HCT116 (cell line): ENCODE measurements around the gene RNPS1. TPM values are rescaled to one million over a fixed set of nuclear protein-coding genes. Genes with fewer than 3 reads are reported as not detected.

ENCODE experiments used
- ATAC-seq: fragments of 200-7000 bp; cut with Tn5 transposase; 2 replicates; pipeline ENCODE4 v1.9.1; 2020; ENCODE audit warnings: mild to moderate bottlenecking, moderate library complexity
- BruUV-seq: library from RNA; stranded (reverse); fragments of 400-500 nt; replicated peaks from 2 replicates; lab custom pipeline; 2021; lab: Mats Ljungman, UMichigan
- CTCF ChIA-PET: fragments of 300-600 bp; sonication (Branson Sonifier 250); formaldehyde crosslinking; loops from one replicate; lab custom pipeline; 2021; ENCODE audit warnings: antibody characterized with exemption; lab: Charles Lee
- POLR2A ChIA-PET: fragments of 300-600, 350-600 bp; sonication (Branson Sonifier 250); formaldehyde crosslinking; loops from one replicate; lab custom pipeline; 2021; ENCODE audit warnings: antibody characterized with exemption; lab: Charles Lee
- RAD21 ChIA-PET, 2 experiments: fragments of 300-600 bp; sonication (Branson Sonifier 250); formaldehyde crosslinking; loops; one replicate each; lab custom pipeline; 2023; ENCODE audit warnings: low total read pairs in 2 of 2; ENCODE audit not compliant: uncharacterized antibody in 2 of 2, unreplicated experiment in 2 of 2, low non-redundant PET in 1 of 2; lab: Charles Lee
- DNase-seq: peaks from one replicate; pipeline ENCODE4 v3.0.0-alpha.2; 2010; ENCODE audit warnings: low read depth, low spot score
- H2AFZ ChIP-seq: fragments of 200-600 bp; shearing (Covaris generic), sonication (generic); 2 replicates; pipeline ENCODE4 v1.6.1; 2017; ENCODE audit warnings: low read depth, mixed run types, mixed read lengths, antibody characterized with exemption, low read length; ENCODE audit not compliant: poor library complexity, severe bottlenecking
- H3K27ac ChIP-seq: 2 replicates; pipeline ENCODE4 v1.5.1; 2012; ENCODE audit warnings: low read depth, low read length
- H3K27me3 ChIP-seq: fragments of 200-600 bp; sonication (generic); 2 replicates; pipeline ENCODE4 v1.6.1; 2016; ENCODE audit warnings: mixed run types, low read length, mixed read lengths; ENCODE audit not compliant: insufficient read depth
- H3K36me3 ChIP-seq, 2 experiments: fragments of 200-500 bp in 1 of 2; fragments of 200-600 bp in 1 of 2; sonication (Bioruptor generic) in 1 of 2; sonication (generic) in 1 of 2; 2 replicates each; pipeline versions ENCODE4 v1.5.1 to v1.6.1; 2014 to 2016; ENCODE audit warnings: low read length in 2 of 2, inconsistent platforms in 1 of 2, mixed read lengths in 1 of 2, mixed run types in 1 of 2; ENCODE audit not compliant: insufficient read depth in 2 of 2, control insufficient read depth in 1 of 2
- H3K4me1 ChIP-seq, 2 experiments: fragments of 200-600 bp in 1 of 2; sonication (generic) in 1 of 2; 2 replicates each; pipeline versions ENCODE4 v1.5.1 to v1.6.1; 2012 to 2017; ENCODE audit warnings: low read length in 2 of 2, inconsistent platforms in 1 of 2, mild to moderate bottlenecking in 1 of 2, mixed read lengths in 1 of 2, mixed run types in 1 of 2, moderate library complexity in 1 of 2; ENCODE audit not compliant: insufficient read depth in 2 of 2, control insufficient read depth in 1 of 2
- H3K4me2 ChIP-seq: fragments of 200-600 bp; sonication (generic); 2 replicates; pipeline ENCODE4 v1.6.1; 2017; ENCODE audit warnings: mixed run types, low read length, mixed read lengths
- H3K4me3 ChIP-seq, 2 experiments: fragments of 200-600 bp in 1 of 2; sonication (generic) in 1 of 2; replicated peaks in 1 of 2; 2 replicates each; pipeline ENCODE4 v1.5.1; 2011 to 2016; ENCODE audit warnings: low read length in 2 of 2, control low read depth in 1 of 2, low read depth in 1 of 2, mild to moderate bottlenecking in 1 of 2, mixed read lengths in 1 of 2, mixed run types in 1 of 2
- H3K79me2 ChIP-seq: fragments of 200-600 bp; sonication (generic); 2 replicates; pipeline ENCODE4 v1.6.1; 2017; ENCODE audit warnings: mild to moderate bottlenecking, mixed run types, low read length, moderate library complexity, mixed read lengths; ENCODE audit not compliant: insufficient read depth
- H3K9ac ChIP-seq: fragments of 200-600 bp; sonication (generic); 2 replicates; pipeline ENCODE4 v1.6.1; 2016; ENCODE audit warnings: low read length, mixed read lengths
- H3K9me2 ChIP-seq: fragments of 200-600 bp; sonication (generic), shearing (Covaris generic); 2 replicates; pipeline ENCODE4 v1.6.1; 2017; ENCODE audit warnings: mixed run types, mild to moderate bottlenecking, moderate library complexity; ENCODE audit not compliant: insufficient read depth
- H3K9me3 ChIP-seq, 2 experiments: fragments of 200-500 bp in 1 of 2; fragments of 200-600 bp in 1 of 2; sonication (Bioruptor generic) in 1 of 2; sonication (generic) in 1 of 2; 2 replicates each; pipeline ENCODE4 v1.6.1; 2014 to 2017; ENCODE audit warnings: low read length in 2 of 2, mixed read lengths in 2 of 2, inconsistent platforms in 1 of 2, low read depth in 1 of 2, mild to moderate bottlenecking in 1 of 2, mixed run types in 1 of 2, moderate library complexity in 1 of 2; ENCODE audit not compliant: control insufficient read depth in 1 of 2, insufficient read depth in 1 of 2
- H4K20me1 ChIP-seq: fragments of 200-600 bp; sonication (generic), shearing (Covaris generic); 2 replicates; pipeline ENCODE4 v1.6.1; 2017; ENCODE audit warnings: mixed run types, mild to moderate bottlenecking, moderate library complexity; ENCODE audit not compliant: insufficient read depth
- EGR1 ChIP-seq: IDR thresholded peaks from 2 replicates; pipeline ENCODE4 v1.6.1; 2012; ENCODE audit warnings: low read depth
- POLR2AphosphoS5 ChIP-seq: IDR thresholded peaks from 2 replicates; pipeline ENCODE4 v1.6.1; 2011; ENCODE audit warnings: mild to moderate bottlenecking, low read depth, low read length, moderate library complexity
- SIN3A ChIP-seq: IDR thresholded peaks from 2 replicates; pipeline ENCODE4 v1.6.1; 2012; ENCODE audit warnings: low read depth
- intact Hi-C: fragments of 100-400 bp; cut with micrococcal nuclease; formaldehyde crosslinking; loops from 2 replicates; pipeline ENCODE4 v1.10.0; 2022
- total RNA-seq: library from RNA; stranded (reverse); gene quantifications from one replicate; pipeline ENCODE4 v1.2.1, GENCODE V29; 2021; ENCODE audit not compliant: unreplicated experiment
- TF ChIP-seq, protein P1 (sequence below): IDR thresholded peaks from 2 replicates; pipeline ENCODE4 v1.6.1; 2012
- TF ChIP-seq, protein P2 (sequence below): IDR thresholded peaks from 2 replicates; pipeline ENCODE4 v1.6.1; 2012

Gene RNPS1
- total RNA-seq, 1 experiment from 2014 or later = 257 TPM

DNA sequence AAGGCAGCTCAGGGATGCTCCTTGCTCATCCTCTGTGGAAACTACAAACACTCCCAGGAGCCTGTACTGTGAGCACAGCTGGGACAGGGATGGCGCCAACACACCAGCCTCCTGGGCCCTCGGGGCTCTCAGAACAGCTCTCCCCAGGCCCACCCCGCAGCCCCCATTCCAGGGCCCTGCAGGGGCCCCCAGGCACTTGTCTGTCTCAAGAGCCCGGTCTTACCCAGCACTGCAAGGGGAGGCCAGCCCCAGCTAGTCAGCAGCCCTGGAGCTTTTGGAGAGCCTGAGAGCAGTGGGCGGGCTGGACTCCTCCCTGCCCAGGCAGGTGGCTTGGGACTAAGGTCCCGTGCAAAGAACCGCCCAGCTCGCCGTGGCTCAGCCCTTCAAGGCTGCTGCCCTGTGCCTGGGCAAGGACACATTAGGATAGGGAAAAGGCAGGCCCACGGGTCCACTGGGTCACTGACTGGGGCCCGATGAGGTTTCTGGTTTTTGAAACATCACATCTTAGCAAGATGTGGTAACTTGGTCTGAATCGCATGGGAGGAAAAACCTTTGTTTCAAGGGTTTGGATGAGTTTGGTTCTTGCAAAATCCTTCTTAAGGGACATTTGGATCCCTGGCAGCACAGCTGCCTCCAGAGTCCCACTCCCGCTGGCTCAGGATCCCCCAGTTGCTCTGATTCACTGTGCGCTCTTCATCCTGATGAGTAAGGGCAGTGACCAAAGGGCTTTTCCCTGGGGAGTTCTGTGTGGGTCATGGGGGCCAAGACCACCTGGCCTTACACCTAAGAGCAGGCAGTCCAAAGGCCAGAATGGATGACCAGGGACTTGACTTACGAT lies 28.9 kb downstream of the RNPS1 start:
- Histone ChIP-seq H3K27ac (peak overlapping the region; percentile 4; the same call in 1 of the 2 replicates), H3K9me2 (no peaks in the 10 kb centered on the region), H3K4me2 (no peak overlapping the region), H3K9me3 (no peaks in the 10 kb centered on the region), H3K27me3 (no peaks in the 10 kb centered on the region), H3K9ac (no peak overlapping the region), H3K4me1 (peaks cover 0 to 14% of the 10 kb centered on the region in 2 experiments; a peak in 3 of 4 replicates), H3K79me2 (peaks cover 10% of the 10 kb centered on the region; the same call in 1 of the 2 replicates), H3K36me3 (peaks cover 10 to 19% of the 10 kb centered on the region in 2 experiments; a peak in 3 of 4 replicates), H4K20me1 (no peaks in the 10 kb centered on the region), H3K4me3 (no peak overlapping the region), H2AFZ (no peak overlapping the region)
- ATAC-seq (peak; percentile 46), DNase-seq (no peak)
- RAD21 ChIA-PET = interaction anchor here in 1 of 2 experiments (0.8 kb wide), 1 partner anchor 44 kb away, joined by 3 read pairs; no protein-coding TSS in a partner anchor
- POLR2A ChIA-PET = interaction anchor here (1.2 to 1.5 kb wide), 2 partner anchors 12 to 13 kb away, joined by 6 to 8 read pairs; partner anchors contain the start of gene ECI1
- TF ChIP-seq POLR2AphosphoS5 = peak; percentile 14; the same call in 1 of the 2 replicates
- TF ChIP-seq, protein P1, sequence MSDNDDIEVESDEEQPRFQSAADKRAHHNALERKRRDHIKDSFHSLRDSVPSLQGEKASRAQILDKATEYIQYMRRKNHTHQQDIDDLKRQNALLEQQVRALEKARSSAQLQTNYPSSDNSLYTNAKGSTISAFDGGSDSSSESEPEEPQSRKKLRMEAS = 0 out of 2 replicates have a peak, but pooled peaks have one; percentile 11
- TF ChIP-seq SIN3A = peak; percentile 44; the same call in 1 of the 2 replicates
- TF ChIP-seq, protein P2, sequence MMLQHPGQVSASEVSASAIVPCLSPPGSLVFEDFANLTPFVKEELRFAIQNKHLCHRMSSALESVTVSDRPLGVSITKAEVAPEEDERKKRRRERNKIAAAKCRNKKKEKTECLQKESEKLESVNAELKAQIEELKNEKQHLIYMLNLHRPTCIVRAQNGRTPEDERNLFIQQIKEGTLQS = no peak
- 0 out of 2 replicates have a peak, but pooled peaks have one; percentile 32 for TF ChIP-seq EGR1
- CTCF ChIA-PET = no interaction called here
- no TSS peak for BruUV-seq
- intact Hi-C loops = no loop called here
